Measurements from ENCODE around the gene GGT6.

Gene GGT6

DNA sequence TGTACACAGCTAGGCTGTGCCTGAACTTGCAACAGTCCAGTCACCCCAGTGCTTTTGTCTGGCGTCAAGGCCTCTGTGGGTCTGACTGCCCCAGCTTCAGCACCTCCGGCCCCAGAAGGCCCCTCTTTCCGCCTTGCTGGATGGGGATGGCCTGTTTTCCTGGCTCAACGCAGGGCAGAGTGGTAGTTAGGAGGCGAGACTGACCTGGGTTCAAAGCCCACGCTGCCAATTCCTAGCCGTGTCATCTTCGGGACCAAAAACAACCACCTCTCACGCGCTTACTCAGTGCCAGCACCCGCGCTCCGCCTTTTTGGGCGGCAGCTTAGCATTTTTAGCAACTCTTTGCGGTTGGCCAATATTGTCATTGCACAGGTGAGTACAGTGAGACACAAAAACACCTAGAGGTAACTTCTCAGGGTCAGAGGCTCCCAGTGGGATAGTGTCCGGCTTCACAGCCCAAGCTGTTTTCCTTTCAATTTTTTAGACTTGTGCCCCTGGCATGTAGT is 9.8 kb downstream of the GGT6 start:
- DNase-seq, result no peak

DNA sequence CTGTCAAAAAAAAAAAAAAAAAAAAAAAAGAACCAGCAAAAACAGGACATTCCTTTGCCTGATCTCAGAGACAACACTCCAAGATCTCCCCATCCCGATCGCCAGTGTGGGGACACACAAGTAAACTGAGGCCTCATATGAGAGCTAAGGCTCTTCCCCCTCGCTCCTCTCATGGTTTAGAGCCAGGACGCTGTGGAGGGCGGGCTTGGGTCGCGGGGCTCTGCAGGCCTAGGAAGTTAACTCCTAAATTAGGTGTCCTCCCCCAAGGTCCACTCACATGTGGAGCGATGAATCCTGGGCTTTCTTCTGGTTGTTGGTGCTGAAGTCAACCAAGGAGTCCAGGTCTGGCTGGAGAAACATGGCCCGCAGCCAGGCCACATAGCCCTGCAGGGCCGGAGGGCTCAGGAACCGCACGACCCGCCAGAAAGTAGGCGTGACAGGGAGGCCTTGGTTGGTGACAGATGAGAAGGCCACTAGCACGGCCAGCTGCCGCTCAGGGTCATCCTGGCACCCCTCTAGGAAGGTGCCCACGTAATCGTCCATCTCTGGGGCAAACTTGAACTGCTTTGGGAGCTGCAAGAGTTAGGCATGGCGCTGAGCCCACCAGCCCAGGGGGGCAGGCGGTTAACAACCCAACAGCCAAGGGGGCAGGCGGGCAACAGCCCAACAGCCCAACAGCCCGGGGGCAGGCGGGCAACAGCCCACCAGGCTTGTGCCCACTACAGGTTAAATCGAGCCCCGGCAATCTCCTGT is 10.4 kb downstream of the GGT6 start:
- no peak for DNase-seq

- no peak for DNase-seq
Observed at GRCh38 chr17:4548721-4549531, 11.5 kb downstream of the GGT6 start.

GRCh38 chr17:4548061-4548461 is 12.3 kb downstream of the GGT6 start:
- no peak for DNase-seq

DNA sequence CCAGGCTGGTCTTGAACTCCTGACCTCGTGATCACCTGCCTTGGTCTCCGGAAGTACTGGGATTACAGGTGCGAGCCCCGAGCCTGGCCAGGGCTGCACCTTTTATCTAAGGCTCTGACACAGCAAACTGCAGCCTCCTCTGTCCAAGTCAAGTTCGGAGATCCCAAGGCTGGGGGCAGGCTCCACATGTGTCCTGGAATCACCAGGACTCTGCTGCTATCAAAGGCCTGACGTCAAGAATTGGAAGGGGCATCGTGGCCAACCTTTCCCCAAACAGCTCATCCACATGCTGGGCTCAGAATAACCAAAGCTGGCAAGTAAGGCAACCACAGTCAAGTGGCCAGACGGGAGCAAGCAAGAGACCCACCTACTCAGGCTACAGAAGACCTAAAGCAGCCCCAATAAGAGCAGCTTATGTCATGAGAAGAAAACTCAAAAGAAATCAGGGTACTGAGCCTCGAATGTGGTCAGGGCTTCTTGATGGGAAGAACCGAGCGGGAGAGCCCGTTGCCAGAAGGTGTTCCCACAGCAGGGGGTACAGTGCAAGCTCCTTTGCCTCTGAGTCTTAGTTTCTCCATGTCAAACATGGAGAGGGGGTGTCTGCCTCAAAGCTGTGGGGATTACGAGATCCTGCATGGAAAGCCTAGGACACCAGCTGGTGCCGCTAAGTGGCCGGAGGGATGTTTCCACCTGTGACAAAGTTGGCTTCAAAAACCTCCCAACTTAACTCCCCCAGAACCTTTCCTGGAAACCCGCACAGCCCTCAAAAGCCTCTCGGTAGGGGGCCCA is 13.1 kb downstream of the GGT6 start:
- no peak for DNase-seq

DNA sequence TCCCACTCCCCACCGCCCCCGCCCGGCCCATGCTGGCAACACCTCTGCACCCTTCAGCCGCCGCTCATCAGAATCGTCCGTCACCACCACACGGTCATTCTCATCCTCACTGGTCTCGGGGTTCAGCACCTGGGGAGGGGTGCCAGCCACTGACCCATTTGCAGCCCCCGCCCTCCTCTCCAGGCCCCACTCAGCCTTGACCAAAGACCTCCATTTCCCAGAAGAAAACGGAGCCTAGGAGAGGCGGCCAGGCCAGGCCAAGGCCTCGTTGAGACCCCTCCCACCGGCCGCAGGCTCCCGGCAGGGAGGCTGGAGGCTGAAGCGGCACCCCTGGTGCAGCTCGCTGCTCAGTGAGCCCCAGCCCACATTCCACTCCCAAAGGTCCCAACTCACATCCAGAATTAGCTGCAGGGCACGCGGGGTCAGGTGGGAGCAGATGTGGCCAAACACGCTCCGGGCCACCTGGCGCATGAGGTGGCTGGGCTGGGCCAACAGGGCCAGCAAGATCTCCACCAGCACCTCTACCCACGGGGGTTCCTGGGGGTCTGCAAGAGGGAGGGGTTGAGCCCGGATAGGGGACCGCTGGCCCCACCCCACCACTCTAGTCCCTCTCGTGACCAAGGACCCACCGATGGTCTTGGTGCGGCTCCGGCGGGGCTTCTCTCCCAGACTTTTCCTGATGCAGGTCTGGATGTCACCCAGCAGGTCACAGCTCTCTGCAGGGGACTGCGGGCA is 15.0 kb downstream of the GGT6 start:
- DNase-seq, result no peak

- DNase-seq, result no peak
Observed at GRCh38 chr17:4544951-4545216, 15.5 kb downstream of the GGT6 start.

DNA sequence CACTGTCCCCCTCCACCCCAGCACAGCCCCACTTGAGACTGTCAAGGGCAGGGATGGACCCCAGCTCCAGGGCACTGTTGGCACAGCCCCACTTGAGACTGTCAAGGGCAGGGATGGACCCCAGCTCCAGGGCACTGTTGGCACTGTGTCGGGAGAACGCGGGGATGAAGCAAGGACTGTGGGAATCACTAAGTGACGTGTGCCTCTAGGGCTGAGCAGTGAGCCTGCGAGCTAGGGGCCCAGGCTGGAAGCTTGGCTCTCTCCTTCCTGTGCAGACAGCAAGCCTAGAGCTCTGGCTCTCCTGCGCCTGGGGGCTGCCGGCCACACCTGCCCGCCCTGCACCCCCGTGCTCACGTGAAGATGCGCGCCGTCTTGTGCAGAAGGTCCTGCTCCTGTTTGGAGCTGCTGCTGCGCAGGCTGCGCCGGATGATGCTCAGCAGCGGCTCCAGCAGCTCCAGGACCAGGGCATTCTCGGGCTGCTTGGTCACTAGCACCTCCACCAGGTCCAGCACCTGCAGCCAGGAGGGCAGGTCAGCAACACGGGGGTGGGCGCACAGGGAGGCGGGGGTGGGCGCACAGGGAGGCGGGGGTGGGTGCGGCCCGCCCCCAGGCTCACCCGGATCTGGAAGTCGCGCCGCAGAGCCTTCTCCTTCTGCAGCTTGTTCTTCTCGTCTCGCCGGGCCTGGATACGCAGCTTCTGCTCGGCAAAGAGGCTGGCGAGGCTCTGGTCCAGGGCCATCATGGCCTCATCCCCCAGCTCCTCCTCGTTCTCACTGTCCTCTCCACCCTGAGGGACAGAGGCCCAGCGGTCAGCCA is 16.0 kb downstream of the GGT6 start:
- DNase-seq, result no peak

DNA sequence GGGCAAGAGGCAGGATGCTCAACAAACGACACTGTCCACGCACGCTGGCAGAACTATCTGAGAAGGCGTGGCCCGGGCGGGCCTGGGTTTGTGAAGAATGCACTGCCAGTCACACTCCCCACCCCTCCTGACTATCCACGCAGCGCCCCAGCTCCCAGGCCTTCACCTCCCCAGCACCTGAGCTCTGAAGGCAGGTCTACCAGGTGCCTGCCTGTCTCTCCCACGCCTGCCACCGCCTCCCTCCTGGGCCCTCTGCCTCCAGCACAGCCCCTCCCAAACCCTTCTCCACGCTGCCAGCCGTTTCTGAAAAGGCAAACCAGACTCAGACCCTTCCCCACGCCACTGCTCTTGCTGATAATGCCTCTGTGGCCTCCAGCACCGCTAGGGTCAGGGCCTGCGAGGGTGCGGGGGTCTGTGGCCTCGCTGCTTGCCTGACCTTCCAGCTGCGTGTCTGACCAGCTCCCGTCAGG is 16.8 kb downstream of the GGT6 start:
- no peak for DNase-seq

DNA sequence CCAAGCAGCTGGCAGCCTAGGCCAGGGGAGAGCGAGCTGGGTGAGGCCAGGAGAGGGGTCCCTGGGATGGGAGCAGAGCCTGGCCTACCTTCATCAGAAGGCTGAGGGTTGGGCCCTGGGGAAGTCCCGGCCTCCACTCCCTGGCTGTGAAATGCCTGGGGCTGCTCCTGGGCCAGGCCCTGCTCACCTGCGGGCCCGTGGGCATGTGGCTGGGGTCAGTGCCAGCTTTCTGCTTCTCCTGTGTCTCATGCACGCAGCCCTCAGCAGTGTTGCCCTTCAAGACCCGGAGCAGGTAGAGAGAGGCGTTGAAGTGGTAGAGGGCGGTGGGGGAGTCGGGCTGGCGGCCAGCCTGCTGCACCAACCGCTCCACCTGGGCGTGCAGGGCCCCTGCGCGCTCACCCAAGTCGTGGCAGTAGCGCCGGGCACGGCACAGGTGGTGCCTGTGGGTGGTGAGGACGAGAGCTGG is 17.6 kb downstream of the GGT6 start:
- DNase-seq, result no peak

- DNase-seq, result no peak
Observed at GRCh38 chr17:4542003-4542725, 18.2 kb downstream of the GGT6 start.

GRCh38 chr17:4541328-4542002 is 18.9 kb downstream of the GGT6 start:
- no peak for DNase-seq

DNA sequence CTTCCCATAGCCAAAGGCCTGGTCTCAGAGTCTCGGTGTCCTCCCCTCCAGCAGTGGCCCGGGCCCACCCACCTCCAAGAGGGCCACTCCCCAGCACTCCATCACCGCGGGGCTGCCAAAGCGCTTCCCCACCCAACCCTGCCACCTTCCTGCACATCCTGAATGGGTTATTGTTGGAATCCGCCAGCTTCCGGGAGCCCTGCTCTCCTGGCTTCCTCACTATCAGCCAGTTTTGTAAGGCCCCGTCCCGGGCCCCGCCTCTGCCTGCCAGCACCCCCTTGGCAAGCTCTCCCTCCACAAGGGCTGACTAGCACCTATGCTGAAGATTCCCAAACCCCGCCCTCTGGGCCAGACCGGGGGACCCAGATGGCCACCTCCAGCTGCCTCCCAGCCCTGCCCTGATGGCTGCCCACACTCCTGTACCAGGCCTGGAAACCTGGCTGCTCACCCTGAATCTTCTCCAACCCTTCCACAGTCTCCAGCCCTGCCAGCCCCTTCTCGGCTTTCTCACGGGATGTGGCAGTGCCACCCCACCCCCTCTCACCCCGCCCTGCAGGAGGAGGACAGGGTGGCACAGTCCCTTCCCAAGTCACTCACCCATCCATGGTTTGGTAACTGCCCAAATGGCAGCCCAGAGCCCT is 19.6 kb downstream of the GGT6 start:
- DNase-seq, result no peak

DNA sequence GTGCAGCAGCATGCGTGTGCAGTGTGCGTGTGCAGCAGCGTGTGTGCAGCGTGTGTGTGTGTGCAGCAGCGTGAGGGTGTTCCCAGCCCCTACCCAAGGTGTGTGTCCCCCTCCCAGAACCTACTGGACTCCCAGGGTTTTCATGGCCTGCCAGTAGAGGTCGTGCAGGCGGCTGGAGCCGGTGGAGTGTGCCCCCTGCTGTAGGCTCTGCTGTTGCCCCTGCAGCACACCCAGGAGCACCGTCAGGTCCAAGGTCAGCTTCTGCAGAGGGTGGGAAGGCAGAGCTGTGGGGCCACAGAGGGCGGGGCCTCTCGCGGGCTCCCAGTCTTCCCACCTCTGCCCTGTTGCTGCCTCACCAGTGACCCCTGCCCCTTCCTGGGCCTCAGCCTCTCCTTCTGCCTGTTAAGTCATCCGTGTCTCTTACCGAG is 20.1 kb downstream of the GGT6 start:
- DNase-seq, result no peak

DNA sequence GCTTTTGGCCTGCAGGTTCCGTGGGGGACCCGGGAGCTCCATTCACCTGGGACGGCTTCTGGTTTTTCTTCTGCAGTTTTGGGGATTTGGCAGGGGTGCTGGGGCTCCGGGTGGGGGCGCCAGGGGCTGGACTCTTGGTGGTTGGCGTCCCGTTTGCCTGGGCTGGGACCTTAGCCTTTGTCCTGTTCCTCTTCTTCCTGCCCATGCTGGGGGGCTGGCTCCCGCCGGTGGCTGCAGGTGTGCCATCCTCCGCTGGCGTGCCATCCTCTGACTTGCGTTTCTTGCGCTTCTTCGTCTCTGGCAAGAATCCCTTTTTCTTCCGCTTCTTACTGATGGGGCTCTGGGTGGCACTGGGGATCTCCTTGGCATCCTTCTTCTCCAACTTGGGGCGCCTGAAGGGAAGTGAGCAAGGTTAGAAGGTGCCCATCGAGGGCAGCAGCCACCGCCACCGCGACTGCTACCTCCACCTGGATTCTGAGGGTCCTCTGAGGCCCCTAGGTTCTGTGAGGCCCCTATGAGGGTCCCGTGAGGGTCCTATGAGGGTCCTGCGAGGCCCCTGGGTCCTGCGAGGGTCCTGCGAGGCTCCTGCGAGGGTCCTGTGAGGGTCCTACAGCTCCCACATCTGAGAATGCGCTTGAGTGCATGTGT is 20.7 kb downstream of the GGT6 start:
- DNase-seq, result no peak

GRCh38 chr17:4539025-4539424 is 21.4 kb downstream of the GGT6 start:
- no peak for DNase-seq

DNA sequence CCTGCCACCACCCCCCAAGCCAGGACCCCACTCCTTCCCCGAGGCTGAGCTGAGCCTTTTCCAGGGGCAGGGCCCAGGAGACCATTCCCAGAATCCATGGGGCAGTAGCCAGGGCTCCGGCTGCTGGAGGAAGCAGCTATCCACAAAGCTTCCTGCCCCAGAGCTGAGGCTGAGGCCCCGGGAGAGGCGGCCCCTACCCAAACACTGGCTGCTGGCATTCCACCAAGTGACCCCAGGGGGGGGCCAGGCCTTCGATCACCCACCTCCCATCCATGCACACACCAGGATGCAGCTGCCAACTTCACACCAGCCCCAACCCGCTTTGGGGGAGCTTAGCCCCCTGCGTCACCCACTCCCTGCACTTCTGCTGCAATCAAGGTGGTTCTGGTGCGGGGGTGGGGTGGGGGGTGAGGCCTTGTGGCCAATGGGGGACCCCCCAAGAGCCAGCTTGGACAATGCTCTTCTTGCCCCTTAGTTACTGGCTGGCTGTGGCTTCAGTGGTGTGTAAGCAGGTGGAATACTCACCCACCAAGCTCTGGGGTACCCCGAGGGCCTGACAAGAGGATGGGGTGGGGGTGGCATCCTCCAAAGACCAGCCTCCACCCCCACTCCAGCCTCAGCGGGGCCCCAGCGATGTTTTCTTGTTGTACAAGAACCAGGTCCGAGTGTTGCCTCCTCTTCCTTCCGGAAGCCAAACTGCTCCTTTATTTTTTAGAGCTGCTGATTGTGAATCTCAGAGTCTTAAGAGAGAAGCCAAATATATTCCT is 22.0 kb downstream of the GGT6 start:
- DNase-seq, result no peak

DNA sequence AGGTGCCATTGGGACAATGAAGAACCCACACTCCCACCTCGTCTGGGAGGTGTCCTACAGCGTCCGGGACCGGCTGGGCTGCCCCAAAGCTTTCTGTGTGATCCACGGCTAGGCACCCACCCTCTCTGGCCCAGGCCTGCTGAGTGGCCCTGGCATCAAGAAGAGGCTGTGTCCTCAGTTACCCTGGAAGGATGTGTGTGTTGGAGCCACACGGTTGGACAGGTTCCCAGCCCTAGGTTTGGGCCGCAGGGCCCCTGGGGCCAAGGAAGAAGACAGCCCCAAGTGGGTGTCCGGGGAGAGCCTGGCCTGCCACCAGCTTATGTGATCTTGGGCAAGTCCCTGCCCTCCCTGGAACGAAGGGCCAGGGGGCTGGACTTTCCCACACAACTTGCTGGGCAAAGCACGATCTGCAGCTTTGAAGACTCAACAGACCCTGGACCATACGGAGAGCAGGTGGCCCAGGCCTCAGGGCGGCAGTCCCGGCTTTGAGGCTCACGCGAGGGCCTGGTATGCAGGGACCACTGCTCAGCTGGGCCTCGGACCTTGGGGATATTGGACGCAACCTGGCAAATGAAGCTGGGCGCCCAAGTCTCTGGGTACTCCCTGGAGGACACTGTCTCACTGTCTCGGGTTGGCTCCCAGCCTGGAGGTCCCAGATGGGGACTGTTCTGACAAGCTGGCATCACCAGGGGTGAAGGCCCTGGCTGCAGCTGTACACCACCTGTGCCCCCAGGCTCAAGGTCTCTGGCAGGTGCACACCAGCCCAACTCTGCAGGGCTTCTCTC is 22.7 kb downstream of the GGT6 start:
- DNase-seq, result no peak

All from stimulated activated CD4-positive, alpha-beta T cell treated with anti-CD3 and anti-CD28 coated beads, Interleukin-12 subunit alpha, Interleukin-12 subunit beta, amount 100 ng/mL, for 4 hours (primary cell).